Parathyroid adenoma (tissue), 2 donors: ENCODE data around the gene CDH18.

Experiments
- H2AFZ ChIP-seq: fragments of 300-600 bp; sonication (generic); one replicate; pipeline ENCODE4 v1.7.0; 2017; ENCODE audit warnings: antibody characterized with exemption, mild to moderate bottlenecking
- H3K27ac ChIP-seq: fragments of 300-600 bp; sonication (generic); one replicate; pipeline ENCODE4 v1.7.0; 2017
- H3K27me3 ChIP-seq: fragments of 300-600 bp; sonication (generic); one replicate; pipeline ENCODE4 v1.7.0; 2017; ENCODE audit warnings: low read length; ENCODE audit not compliant: control insufficient read depth, insufficient read depth
- H3K36me3 ChIP-seq: fragments of 300-600 bp; sonication (generic); one replicate; pipeline ENCODE4 v1.7.0; 2017; ENCODE audit warnings: low read length; ENCODE audit not compliant: control insufficient read depth, insufficient read depth
- H3K4me1 ChIP-seq: fragments of 300-600 bp; sonication (generic); one replicate; pipeline ENCODE4 v1.7.0; 2017; ENCODE audit warnings: control low read depth
- H3K4me2 ChIP-seq: fragments of 300-600 bp; sonication (generic); one replicate; pipeline ENCODE4 v1.7.0; 2017; ENCODE audit warnings: low read length
- H3K4me3 ChIP-seq: fragments of 300-600 bp; sonication (generic); one replicate; pipeline ENCODE4 v1.7.0; 2017; ENCODE audit warnings: low read depth, low read length
- H3K79me2 ChIP-seq: fragments of 300-600 bp; sonication (generic); one replicate; pipeline ENCODE4 v1.7.0; 2017; ENCODE audit warnings: control low read depth
- H3K9ac ChIP-seq: fragments of 300-600 bp; sonication (generic); one replicate; pipeline ENCODE4 v1.7.0; 2017; ENCODE audit warnings: mild to moderate bottlenecking
- H3K9me3 ChIP-seq: fragments of 300-600 bp; sonication (generic); one replicate; pipeline ENCODE4 v1.7.0; 2017; ENCODE audit warnings: low read length; ENCODE audit not compliant: control insufficient read depth
- TF ChIP-seq, protein P1 (sequence below): fragments of 300-600 bp; sonication (generic); IDR thresholded peaks from one replicate; pipeline ENCODE4 v1.7.0; 2017; ENCODE audit warnings: antibody characterized with exemption, mild to moderate bottlenecking
- donor health status: primary hyperparathyroidism.

The CDH18 gene

GRCh38 chr5:19859020-19859419, 129.0 kb downstream of the CDH18 start:
- Histone ChIP-seq H2AFZ (no peak overlapping the region), H3K27ac (no peak overlapping the region), H3K9ac (no peak overlapping the region), H3K4me3 (no peak overlapping the region), H3K4me2 (no peak overlapping the region), H3K4me1 (no peaks in the 10 kb centered on the region), H3K36me3 (no peaks in the 10 kb centered on the region), H3K27me3 (no peaks in the 10 kb centered on the region), H3K9me3 (no peaks in the 10 kb centered on the region), H3K79me2 (no peaks in the 10 kb centered on the region)
- TF ChIP-seq, protein P1, sequence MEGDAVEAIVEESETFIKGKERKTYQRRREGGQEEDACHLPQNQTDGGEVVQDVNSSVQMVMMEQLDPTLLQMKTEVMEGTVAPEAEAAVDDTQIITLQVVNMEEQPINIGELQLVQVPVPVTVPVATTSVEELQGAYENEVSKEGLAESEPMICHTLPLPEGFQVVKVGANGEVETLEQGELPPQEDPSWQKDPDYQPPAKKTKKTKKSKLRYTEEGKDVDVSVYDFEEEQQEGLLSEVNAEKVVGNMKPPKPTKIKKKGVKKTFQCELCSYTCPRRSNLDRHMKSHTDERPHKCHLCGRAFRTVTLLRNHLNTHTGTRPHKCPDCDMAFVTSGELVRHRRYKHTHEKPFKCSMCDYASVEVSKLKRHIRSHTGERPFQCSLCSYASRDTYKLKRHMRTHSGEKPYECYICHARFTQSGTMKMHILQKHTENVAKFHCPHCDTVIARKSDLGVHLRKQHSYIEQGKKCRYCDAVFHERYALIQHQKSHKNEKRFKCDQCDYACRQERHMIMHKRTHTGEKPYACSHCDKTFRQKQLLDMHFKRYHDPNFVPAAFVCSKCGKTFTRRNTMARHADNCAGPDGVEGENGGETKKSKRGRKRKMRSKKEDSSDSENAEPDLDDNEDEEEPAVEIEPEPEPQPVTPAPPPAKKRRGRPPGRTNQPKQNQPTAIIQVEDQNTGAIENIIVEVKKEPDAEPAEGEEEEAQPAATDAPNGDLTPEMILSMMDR = no peak

DNA sequence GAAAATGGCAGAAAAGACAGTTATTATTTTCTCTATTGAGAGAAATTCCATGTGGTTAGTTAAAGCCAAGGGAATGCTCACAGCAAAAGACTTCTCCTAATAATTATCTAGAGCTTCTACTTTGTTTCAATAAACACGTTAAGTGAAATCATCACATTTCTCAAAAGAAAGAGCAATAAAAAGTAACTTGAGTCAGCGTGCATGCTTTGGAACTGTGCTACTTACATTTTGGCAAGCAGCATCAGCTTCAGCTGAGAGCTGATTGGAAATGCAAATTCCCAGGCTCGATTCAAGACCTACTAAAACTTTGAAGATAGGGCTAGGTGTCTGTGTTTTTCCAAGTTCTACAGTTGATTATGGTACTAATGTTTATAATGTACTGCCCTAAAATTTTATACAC, 132.1 kb downstream of the CDH18 start:
- Histone ChIP-seq H3K4me3 (no peak overlapping the region), H3K27me3 (no peaks in the 10 kb centered on the region), H3K27ac (no peak overlapping the region), H3K9me3 (no peaks in the 10 kb centered on the region), H3K79me2 (no peaks in the 10 kb centered on the region), H3K9ac (no peak overlapping the region), H3K4me1 (no peaks in the 10 kb centered on the region), H3K4me2 (no peak overlapping the region), H2AFZ (no peak overlapping the region), H3K36me3 (no peaks in the 10 kb centered on the region)
- TF ChIP-seq, protein P1 = no peak

GRCh38 chr5:19855453-19855852, 132.5 kb downstream of the CDH18 start:
- TF ChIP-seq, protein P1 = no peak
- no peak overlapping the region for H3K27ac ChIP-seq

GRCh38 chr5:19855031-19855430, 133.0 kb downstream of the CDH18 start:
- TF ChIP-seq, protein P1 = no peak
- H3K9ac ChIP-seq = no peak overlapping the region
- H3K4me1 ChIP-seq = no peaks in the 10 kb centered on the region

More at GRCh38 chr5:19855453-19855852, 132.5 kb downstream of the CDH18 start:
- no peak overlapping the region for H3K4me3 ChIP-seq
- no peaks in the 10 kb centered on the region for H3K36me3 ChIP-seq
- no peaks in the 10 kb centered on the region for H3K27me3 ChIP-seq
- no peak overlapping the region for H3K4me2 ChIP-seq
- H3K79me2 ChIP-seq = no peaks in the 10 kb centered on the region
- no peak overlapping the region for H3K9ac ChIP-seq
- no peaks in the 10 kb centered on the region for H3K4me1 ChIP-seq
- H2AFZ ChIP-seq = no peak overlapping the region
- H3K9me3 ChIP-seq = no peaks in the 10 kb centered on the region

DNA sequence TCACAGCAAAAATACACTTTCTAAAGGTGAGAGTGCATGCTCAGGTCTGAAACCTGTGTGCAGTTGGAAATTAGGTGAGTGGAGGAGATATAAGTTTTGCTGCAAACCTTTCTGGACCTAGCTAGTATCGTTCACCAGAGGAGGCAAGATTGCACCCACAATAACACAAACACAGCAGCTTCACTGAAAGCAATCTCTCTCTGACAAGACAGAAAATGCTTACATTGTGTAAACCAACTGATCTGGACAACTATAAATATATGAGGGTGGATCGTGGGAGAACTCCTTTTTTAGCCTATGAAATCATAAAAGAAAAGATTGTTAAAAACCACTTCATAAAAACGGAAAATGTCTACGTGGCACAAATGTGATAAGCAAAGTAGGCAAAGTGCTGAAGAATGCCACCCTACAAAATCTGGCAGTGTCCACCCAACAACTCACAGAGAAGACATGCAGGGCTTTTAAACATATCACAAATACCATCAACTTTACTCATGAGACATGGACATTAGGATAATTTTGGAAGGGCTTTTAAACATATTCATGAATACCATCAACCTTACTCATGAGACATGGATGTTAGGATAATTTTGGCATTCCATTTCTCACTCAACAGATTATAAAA, 134.3 kb downstream of the CDH18 start:
- H3K4me1 ChIP-seq = no peaks in the 10 kb centered on the region
- H3K9me3 ChIP-seq = no peaks in the 10 kb centered on the region

More at GRCh38 chr5:19855031-19855430, 133.0 kb downstream of the CDH18 start:
- Histone ChIP-seq H3K4me2 (no peak overlapping the region), H3K27ac (no peak overlapping the region), H3K9me3 (no peaks in the 10 kb centered on the region), H2AFZ (no peak overlapping the region), H3K36me3 (no peaks in the 10 kb centered on the region), H3K79me2 (no peaks in the 10 kb centered on the region), H3K4me3 (no peak overlapping the region), H3K27me3 (no peaks in the 10 kb centered on the region)

More for the DNA sequence above, 134.3 kb downstream of the CDH18 start:
- H3K4me2 ChIP-seq = no peak overlapping the region
- H3K79me2 ChIP-seq = no peaks in the 10 kb centered on the region
- H2AFZ ChIP-seq = no peak overlapping the region
- no peaks in the 10 kb centered on the region for H3K36me3 ChIP-seq
- no peak overlapping the region for H3K4me3 ChIP-seq
- no peaks in the 10 kb centered on the region for H3K27me3 ChIP-seq
- TF ChIP-seq, protein P1 = no peak
- no peak overlapping the region for H3K9ac ChIP-seq
- H3K27ac ChIP-seq = no peak overlapping the region
